Ramos (cell line): ENCODE data around the gene FAM227A.

Experiments used
- in situ Hi-C: fragments of 300-500 bp; cut with MboI; formaldehyde crosslinking; loops from one replicate; pipeline ENCODE4 v1.14.3; 2022; ENCODE audit warnings: low sequenced_read_pairs; ENCODE audit not compliant: unreplicated experiment

The FAM227A gene

GRCh38 chr22:38656256-38657044, at the start of gene FAM227A, which contains the start of gene CBY1:
Gene FAM227A, minus strand, starts transcription at chr22:38656392. Its CDS starts 6,224 bp downstream, at chr22:38650168.
Gene CBY1, plus strand, starts transcription at chr22:38656638. Its CDS starts 11,417 bp downstream, at chr22:38668055.
- in situ Hi-C loops: no loop called here

DNA sequence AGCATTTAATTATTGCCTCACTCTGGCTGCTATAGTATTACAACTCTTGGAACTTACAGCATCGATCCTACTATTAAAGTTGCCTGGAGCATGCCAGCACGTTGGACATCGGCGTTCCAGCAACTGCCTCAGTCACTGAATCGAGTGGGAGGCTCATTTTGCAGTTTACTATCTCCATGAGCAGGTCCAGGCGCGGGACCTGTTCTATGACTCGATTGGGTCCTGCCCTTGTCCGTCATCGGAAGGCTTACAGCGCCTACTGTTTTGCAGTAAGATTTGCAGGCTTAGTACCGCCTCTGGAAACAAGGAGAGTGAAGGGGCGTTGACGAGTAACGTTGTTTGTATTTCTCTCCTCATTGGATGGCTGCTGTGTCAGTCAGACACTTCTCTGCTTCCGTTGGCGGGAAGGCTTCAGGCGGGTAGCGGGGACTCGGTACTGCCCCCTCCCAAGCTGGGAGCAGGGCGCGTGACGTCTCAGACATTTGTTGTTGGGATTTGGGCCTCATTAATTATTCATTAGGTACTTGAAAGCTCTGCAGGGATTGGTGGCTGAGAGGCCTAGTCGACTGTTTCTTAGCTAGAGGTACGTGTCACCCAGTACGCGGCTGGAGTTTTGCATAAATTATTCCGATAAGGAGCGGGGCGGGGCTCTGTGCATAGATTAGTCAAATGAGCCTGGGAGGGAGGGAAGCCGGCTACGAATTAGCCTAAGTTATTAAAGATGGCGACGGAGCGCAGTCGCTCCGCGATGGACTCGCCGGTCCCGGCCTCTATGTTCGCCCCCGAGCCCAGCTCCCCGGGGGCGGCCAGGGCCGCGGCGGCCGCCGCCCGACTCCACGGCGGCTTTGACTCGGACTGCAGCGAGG, 49.3 kb upstream of the FAM227A start, which contains the start of gene GTPBP1:
Gene GTPBP1, plus strand, starts transcription at position 710 of the 866 bp plus-strand sequence. Its CDS starts 12 bp downstream, at position 722.
- in situ Hi-C loops: no loop called here

DNA sequence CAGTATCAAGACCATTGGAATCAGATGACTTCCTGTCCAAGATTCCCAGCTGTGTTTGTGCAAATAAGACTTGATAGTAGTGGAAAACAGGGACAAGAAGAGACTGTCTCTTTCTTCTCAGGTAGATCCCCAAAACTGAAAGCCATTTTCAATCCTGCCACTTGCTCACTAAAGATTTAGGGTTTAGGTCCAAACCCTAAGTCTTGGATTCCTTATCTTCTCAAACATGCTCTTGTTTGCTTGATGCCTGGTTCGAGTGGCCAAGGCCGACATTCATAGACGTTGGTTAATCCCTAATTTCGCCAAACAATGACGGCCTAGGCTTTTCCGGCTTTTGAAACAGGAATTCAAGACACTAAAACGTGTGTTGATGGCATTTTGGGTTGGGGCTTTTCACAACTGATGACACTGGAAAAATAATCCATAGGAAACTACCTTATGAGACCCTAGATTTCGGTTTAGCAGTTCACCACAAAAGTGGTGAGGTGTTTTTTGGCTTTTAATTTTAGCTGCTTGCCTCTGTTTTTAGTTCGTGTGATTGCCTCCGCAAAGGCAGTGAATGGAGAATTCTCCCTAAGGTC, 48.6 kb upstream of the FAM227A start:
- in situ Hi-C loops: no loop called here

- in situ Hi-C loops: no loop called here
Measured at GRCh38 chr22:38700789-38701628, 44.8 kb upstream of the FAM227A start, which contains the start of gene JOSD1. Gene JOSD1, minus strand, starts transcription at chr22:38700943. Its CDS starts 956 bp downstream, at chr22:38699987.

DNA sequence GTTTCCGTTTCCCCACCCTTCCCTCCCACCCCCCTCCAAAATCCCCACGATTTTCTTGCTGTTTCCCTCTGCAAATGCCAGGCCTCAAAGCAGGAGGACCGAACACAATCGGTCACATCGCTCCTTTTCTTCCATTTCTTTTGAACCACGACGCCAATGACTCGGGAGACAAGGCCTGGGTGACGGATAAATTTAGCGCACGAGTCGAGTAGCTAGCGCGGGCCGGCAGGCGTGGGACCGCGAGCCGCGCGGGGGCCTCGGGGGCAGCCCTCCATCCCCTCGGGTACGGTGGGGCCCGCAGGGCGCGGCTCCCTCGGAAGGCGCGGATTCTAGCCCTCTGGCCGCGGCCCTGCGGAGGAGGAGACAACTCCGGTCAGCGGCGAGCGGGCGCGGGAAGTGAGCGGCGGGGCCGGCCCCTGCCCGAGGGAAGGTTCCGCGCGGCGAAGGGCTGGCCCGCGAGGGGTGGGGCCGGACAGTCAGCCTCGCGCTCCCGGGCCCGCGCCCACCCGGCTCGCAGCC, 44.1 kb upstream of the FAM227A start:
- in situ Hi-C loops: no loop called here

GRCh38 chr22:38699784-38700183, 43.6 kb upstream of the FAM227A start:
- in situ Hi-C loops: no loop called here

DNA sequence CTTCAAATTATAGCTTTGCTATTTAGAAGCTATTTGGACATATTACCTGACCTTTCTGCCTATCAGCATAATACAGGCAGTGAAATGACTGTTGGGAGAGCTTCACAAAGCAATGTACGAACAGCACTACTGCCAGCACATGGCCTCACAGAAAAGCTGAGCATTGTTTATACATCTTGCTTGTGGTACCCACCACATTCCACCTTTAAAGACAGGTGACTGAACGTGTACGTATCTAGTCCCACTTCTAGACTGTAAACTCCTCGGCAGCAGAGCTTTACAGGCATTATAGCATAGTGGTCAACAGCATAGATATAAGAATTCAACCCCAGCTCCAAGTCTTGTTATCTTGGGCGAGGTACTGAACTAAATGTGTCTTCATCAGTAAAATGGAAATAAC, 43.0 kb upstream of the FAM227A start:
- in situ Hi-C loops: no loop called here

- in situ Hi-C loops: no loop called here
Measured at GRCh38 chr22:38698407-38699094, 42.4 kb upstream of the FAM227A start.

DNA sequence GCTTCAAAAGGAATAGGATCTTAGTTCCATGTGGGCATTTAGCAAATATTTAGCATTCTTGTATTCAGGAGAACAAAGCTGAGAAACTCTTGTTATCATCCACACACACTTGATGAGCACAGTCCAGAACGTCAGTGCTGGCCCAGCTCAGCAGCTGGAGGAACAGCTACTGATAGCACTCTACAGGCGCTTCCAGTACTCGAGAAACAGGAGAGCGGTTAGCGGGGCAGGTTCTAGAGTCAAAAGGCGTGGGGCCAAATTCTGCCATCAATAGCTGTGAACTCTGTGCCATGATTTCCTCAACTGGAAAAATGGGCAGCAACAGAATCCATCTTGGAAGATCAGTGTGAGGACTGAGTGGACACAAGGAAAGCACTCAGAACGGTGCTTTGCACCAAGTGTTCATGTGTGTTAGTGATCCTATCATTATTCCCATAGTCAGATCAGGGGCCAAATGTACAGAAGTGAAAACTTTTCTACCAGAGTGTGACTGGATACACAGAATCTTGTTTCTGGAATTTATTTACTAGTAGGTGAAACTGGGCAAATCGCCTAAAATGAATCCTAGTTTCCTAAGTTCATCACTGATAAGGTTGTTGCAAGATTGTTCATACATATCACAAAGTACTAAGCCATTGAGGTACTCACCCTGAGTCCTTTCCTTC, 41.4 kb upstream of the FAM227A start:
- in situ Hi-C loops: no loop called here

GRCh38 chr22:38696606-38697424, 40.6 kb upstream of the FAM227A start:
- in situ Hi-C loops: no loop called here

DNA sequence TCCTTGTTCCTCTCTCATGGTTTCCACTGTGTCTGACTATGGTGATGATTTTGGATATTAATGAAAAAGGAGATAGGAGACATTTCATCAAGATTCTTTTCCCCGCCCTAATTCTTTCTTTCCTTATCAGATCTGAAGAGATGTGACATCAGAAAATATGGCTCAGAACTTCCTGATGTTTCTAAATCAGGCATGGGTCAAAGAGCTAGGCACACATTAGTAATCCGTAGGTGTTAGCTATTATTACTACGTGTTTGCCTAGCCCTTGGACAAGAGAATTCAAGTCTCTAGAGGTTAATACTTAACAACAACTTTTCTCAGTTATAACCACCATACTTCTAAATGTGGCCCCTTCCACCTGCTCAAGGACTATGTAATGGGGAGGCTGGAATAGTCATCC, 38.7 kb upstream of the FAM227A start:
- in situ Hi-C loops: no loop called here

DNA sequence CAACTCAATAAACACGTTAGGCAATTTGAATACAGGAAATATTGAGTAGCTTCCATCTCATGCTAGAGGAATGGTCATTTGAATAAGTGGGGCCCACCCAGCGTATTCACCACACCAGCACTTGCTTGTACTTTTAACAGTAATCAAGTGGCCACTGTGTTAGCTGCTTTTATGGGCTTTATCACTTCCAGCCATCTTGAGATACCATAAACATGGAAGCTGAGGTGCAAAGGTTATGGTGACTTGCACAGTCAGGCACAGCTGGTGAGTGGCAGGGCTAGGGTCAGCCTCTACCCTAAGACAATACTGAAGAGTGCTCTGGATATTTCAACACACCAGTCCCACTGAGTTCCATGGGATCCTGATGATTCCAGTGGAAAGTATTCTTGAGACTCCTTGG, 37.9 kb upstream of the FAM227A start:
- in situ Hi-C loops: no loop called here

DNA sequence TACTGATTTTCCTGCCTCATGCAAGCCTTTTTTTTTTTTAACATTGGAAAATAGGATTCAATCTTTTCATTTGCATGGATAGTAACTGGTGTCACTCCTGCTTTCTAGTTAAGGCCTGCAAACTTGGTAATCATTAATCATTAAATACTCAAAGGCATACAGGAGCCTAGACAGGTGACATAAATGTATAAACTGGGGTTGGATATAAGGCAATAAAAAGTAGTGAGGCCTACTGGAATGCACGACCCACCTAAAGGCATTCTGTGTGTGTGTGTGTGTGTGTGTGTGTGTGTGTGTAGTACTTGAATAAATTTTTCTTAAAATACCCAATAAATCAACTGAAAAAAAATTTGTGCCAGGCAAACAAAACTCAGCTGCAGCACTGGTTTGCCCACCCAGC, 33.5 kb upstream of the FAM227A start:
- in situ Hi-C loops: no loop called here

DNA sequence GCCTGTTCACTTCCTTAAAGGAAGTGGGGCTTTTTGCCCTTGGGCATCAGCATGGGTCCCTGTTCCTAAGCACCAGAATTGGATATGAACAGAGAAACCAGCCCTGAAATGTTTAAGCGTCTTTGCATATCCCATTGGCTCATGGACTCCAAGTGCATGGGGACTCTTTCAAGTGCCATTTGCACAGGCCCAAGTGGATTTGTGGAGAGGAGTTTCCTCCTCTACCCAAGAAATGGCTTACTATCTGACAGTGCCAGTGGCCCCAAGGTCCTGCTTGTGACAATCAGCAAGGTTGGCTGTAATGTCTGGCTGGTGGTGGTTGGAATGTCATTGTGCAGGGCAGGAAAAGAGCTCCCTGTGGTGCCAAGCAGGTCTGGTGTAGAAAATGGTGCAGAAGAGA, 29.6 kb upstream of the FAM227A start:
- in situ Hi-C loops: no loop called here

GRCh38 chr22:38684895-38685294, 28.7 kb upstream of the FAM227A start:
- in situ Hi-C loops: no loop called here

DNA sequence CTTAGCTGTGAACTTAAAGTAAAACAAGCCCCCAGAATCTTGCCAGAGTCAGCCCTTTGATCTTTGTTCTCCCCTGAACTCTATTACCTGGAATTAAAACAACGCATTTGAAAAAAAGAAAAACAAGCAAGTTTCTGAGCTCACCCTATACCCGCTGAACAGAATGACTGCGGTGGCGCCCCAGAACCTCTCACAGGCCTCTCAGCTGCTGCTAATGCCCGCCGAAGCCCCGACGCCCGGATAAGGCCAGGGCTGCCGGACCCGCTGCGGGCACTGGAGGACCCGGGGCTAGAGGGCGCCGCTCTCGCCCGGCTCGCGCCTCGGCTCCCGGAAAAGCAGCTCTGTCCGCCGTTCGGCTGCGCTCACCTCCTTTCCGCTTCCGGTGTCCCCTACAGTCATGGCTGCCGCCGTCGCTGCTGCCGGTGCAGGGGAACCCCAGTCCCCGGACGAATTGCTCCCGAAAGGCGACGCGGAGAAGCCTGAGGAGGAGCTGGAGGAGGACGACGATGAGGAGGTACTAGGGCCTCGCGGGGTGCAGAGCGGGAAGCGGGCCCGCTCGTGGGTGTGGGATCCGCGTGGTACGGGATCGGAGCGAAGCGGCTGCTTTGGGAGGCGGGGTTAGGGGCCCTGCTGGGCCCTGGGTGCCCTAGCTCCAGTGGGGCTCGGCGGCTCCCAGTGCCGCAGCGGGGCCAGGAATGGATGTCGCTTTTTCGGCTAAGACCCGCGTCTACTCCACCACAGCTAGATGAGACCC, 25.6 kb upstream of the FAM227A start, which contains the start of gene TOMM22:
Gene TOMM22, plus strand, starts transcription at position 376 of the 754 bp plus-strand sequence. Its CDS starts 22 bp downstream, at position 398.
- in situ Hi-C loops: no loop called here

DNA sequence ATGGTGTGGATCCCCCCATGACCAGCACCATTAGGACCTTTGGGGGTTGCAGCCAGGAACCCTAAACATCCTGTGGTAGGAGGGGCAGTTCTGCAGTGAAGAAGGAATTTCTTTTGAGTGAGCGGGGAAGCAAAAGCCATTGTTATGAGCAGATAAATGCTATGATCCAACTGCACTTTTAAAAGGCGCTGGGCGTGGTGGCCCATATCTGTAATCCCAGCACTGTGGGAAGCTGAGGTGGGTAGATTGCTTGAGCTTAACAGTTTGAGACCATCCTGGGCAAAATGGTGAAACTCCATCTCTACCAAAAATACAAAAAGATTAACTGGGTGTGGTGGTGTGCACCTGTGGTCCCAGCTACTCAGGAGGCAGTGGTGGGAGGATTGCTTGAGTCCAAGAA, 19.6 kb upstream of the FAM227A start:
- in situ Hi-C loops: no loop called here
